Activated B cell treated with CpG ODN at 0.5 μM for 24 hours (primary cell): ENCODE data around the gene FERMT1. TPM values are rescaled to one million over a fixed set of nuclear protein-coding genes. Genes with fewer than 3 reads are reported as not detected.

Source experiments
- ATAC-seq: fragments of 200-7000 bp; cut with Tn5 transposase; one replicate; pipeline ENCODE4 v1.10.0; 2021; ENCODE audit warnings: low read depth, mild to moderate bottlenecking, moderate library complexity
- CTCF ChIA-PET: fragments of 350-600 bp; sonication (Branson Sonifier 250); formaldehyde crosslinking; loops from one replicate; lab custom pipeline; 2021; ENCODE audit warnings: antibody characterized with exemption; lab: Charles Lee
- POLR2A ChIA-PET: fragments of 350-600 bp; sonication (Branson Sonifier 250); formaldehyde crosslinking; loops from one replicate; lab custom pipeline; 2021; ENCODE audit warnings: antibody characterized with exemption; lab: Charles Lee
- DNase-seq: peaks from one replicate; pipeline ENCODE4 v3.0.0; 2022
- H3K27ac Mint-ChIP-seq: one replicate; pipeline ENCODE4 v1.8.0; 2020; ENCODE audit warnings: mixed read lengths
- H3K27me3 Mint-ChIP-seq: one replicate; pipeline ENCODE4 v1.8.0; 2021; ENCODE audit warnings: mixed read lengths
- H3K36me3 Mint-ChIP-seq: one replicate; pipeline ENCODE4 v1.8.0; 2021; ENCODE audit warnings: low read depth, mixed read lengths
- H3K4me1 Mint-ChIP-seq: one replicate; pipeline ENCODE4 v1.8.0; 2021; ENCODE audit warnings: mixed read lengths
- H3K4me3 Mint-ChIP-seq: one replicate; pipeline ENCODE4 v1.8.0; 2020; ENCODE audit warnings: mild to moderate bottlenecking, mixed read lengths
- H3K9me3 Mint-ChIP-seq: one replicate; pipeline ENCODE4 v1.8.0; 2020; ENCODE audit warnings: mixed read lengths
- CTCF ChIP-seq: fragments of 200-600 bp; IDR thresholded peaks from one replicate; pipeline ENCODE4 v1.8.0; 2022; ENCODE audit warnings: antibody characterized with exemption, mild to moderate bottlenecking
- intact Hi-C: fragments of 100-400 bp; cut with micrococcal nuclease; formaldehyde crosslinking; loops from one replicate; pipeline ENCODE4 v1.15.1; 2024
- total RNA-seq: library from RNA; stranded (reverse); gene quantifications from 2 replicates; pipeline ENCODE4 v1.2.3, GENCODE V29; 2022

Gene FERMT1
- total RNA-seq, 1 donor from 2014 or later = not detected

- no peak overlapping the region for H3K27ac Mint-ChIP-seq
- no peak overlapping the region for H3K4me3 Mint-ChIP-seq
- no peaks in the 10 kb centered on the region for H3K9me3 Mint-ChIP-seq
- H3K36me3 Mint-ChIP-seq = peaks cover 56% of the 10 kb centered on the region
- H3K27me3 Mint-ChIP-seq = no peaks in the 10 kb centered on the region
- intact Hi-C loops = no loop called here
- POLR2A ChIA-PET = no interaction called here
- TF ChIP-seq CTCF = no peak
- ATAC-seq = no peak
- CTCF ChIA-PET = no interaction called here
- no peaks in the 10 kb centered on the region for H3K4me1 Mint-ChIP-seq
- DNase-seq = no peak
Measured at GRCh38 chr20:6030453-6031080, 92.3 kb downstream of the FERMT1 start.

GRCh38 chr20:6029538-6029937, 93.3 kb downstream of the FERMT1 start:
- H3K9me3 Mint-ChIP-seq = no peaks in the 10 kb centered on the region
- H3K27ac Mint-ChIP-seq = no peak overlapping the region
- DNase-seq (no peak), ATAC-seq (no peak)
- H3K27me3 Mint-ChIP-seq = no peaks in the 10 kb centered on the region
- no peak for TF ChIP-seq CTCF
- intact Hi-C loops = no loop called here
- H3K4me3 Mint-ChIP-seq = no peak overlapping the region
- H3K36me3 Mint-ChIP-seq = peaks cover 59% of the 10 kb centered on the region
- ChIA-PET POLR2A (no interaction called here), CTCF (no interaction called here)
- H3K4me1 Mint-ChIP-seq = no peaks in the 10 kb centered on the region

- Mint-ChIP-seq H3K27me3 (no peaks in the 10 kb centered on the region), H3K36me3 (peaks cover 59% of the 10 kb centered on the region), H3K4me1 (no peaks in the 10 kb centered on the region), H3K4me3 (no peak overlapping the region), H3K9me3 (no peaks in the 10 kb centered on the region), H3K27ac (no peak overlapping the region)
- DNase-seq (no peak), ATAC-seq (no peak)
- no peak for TF ChIP-seq CTCF
- ChIA-PET POLR2A (no interaction called here), CTCF (no interaction called here)
- intact Hi-C loops = no loop called here
Measured at GRCh38 chr20:6028818-6029217, 94.0 kb downstream of the FERMT1 start.

DNA sequence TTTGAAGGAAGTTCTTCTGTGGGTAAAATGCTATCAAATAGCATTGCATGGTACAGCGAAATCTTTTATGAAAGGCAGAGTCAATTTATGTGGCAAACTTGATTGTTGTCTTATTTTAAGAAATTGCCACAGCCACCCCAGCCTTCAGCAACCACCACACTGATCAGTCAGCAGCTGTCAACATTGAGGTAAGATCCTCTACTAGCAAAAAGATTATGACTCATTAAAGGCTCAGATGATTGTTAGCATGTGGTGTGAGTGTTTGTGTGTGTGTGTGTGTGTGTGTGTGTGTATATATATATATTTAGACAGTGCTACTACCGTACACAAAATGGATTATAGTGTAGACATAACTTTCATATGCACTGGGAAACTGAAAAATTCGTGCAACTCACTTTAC, 96.8 kb downstream of the FERMT1 start:
- POLR2A ChIA-PET = no interaction called here
- no peaks in the 10 kb centered on the region for H3K9me3 Mint-ChIP-seq
- no peak overlapping the region for H3K27ac Mint-ChIP-seq
- peaks cover 59% of the 10 kb centered on the region for H3K36me3 Mint-ChIP-seq
- H3K4me3 Mint-ChIP-seq = no peak overlapping the region
- no peaks in the 10 kb centered on the region for H3K4me1 Mint-ChIP-seq
- intact Hi-C loops = no loop called here
- DNase-seq (no peak), ATAC-seq (no peak)
- no peak for TF ChIP-seq CTCF
- H3K27me3 Mint-ChIP-seq = no peaks in the 10 kb centered on the region
- CTCF ChIA-PET = no interaction called here

Other genes starting within 250 kb of the FERMT1 start
- not detected in 2 replicates for gene CHGB, start 211.5 kb downstream of the FERMT1 start, total RNA-seq
- gene TRMT6, start 172.5 kb downstream of the FERMT1 start, total RNA-seq = 21.0 and 25.5 TPM in 2 replicates
- gene MCM8, start 172.4 kb downstream of the FERMT1 start, total RNA-seq = 12.9 and 13.0 TPM in 2 replicates
- 27.7 and 28.2 TPM in 2 replicates for gene CRLS1, start 116.9 kb downstream of the FERMT1 start, total RNA-seq
- gene LRRN4, start 69.0 kb downstream of the FERMT1 start, total RNA-seq = not detected in 2 replicates